Stomach smooth muscle (tissue), 2 donors: ENCODE data around the gene GPD1L.

Experiments used
- H3K27ac ChIP-seq: one replicate; pipeline ENCODE4 v1.7.0; 2013; ENCODE audit warnings: mild to moderate bottlenecking, low read length, inconsistent platforms
- H3K27me3 ChIP-seq, 2 donors: one replicate each; pipeline ENCODE4 v1.7.0; 2013; ENCODE audit warnings: low read length in 2 of 2; ENCODE audit not compliant: insufficient read depth in 2 of 2, control insufficient read depth in 1 of 2
- H3K36me3 ChIP-seq, 2 donors: one replicate each; pipeline ENCODE4 v1.7.0; 2013; ENCODE audit warnings: low read length in 2 of 2; ENCODE audit not compliant: control insufficient read depth in 2 of 2, insufficient read depth in 2 of 2
- H3K4me1 ChIP-seq: one replicate; pipeline ENCODE4 v1.7.0; 2013; ENCODE audit warnings: low read length; ENCODE audit not compliant: control insufficient read depth, insufficient read depth
- H3K4me3 ChIP-seq, 2 donors: one replicate each; pipeline ENCODE4 v1.7.0; 2013; ENCODE audit warnings: low read length in 2 of 2
- H3K9ac ChIP-seq, 2 donors: one replicate each; pipeline ENCODE4 v1.7.0; 2013; ENCODE audit warnings: low read length in 2 of 2, mild to moderate bottlenecking in 1 of 2
- H3K9me3 ChIP-seq, 2 donors: one replicate each; pipeline ENCODE4 v1.7.0; 2013; ENCODE audit warnings: low read length in 2 of 2; ENCODE audit not compliant: control insufficient read depth in 2 of 2
- donor health status: healthy.
- donor health status: Pancreatic carcinoma.

GPD1L gene

GRCh38 chr3:32154205-32154579 lies 47.8 kb downstream of the GPD1L start:
- peaks cover 0 to 30% of the 10 kb centered on the region in 2 donors for H3K36me3 ChIP-seq

GRCh38 chr3:32155117-32155516 lies 48.7 kb downstream of the GPD1L start:
- H3K9me3 ChIP-seq = no peaks in the 10 kb centered on the region
- no peak overlapping the region for H3K4me3 ChIP-seq
- H3K4me1 ChIP-seq = no peaks in the 10 kb centered on the region
- no peak overlapping the region for H3K27ac ChIP-seq
- H3K27me3 ChIP-seq = no peaks in the 10 kb centered on the region
- H3K9ac ChIP-seq = no peak overlapping the region
- H3K36me3 ChIP-seq = peaks cover 3 to 30% of the 10 kb centered on the region in 2 donors

More at GRCh38 chr3:32154205-32154579, 47.8 kb downstream of the GPD1L start:
- no peaks in the 10 kb centered on the region for H3K27me3 ChIP-seq
- no peaks in the 10 kb centered on the region for H3K9me3 ChIP-seq
- H3K4me1 ChIP-seq = no peaks in the 10 kb centered on the region
- H3K27ac ChIP-seq = no peak overlapping the region
- H3K4me3 ChIP-seq = no peak overlapping the region
- no peak overlapping the region for H3K9ac ChIP-seq

- Histone ChIP-seq H3K27ac (no peak overlapping the region), H3K36me3 (peaks cover 7 to 40% of the 10 kb centered on the region in 2 donors), H3K4me3 (no peak overlapping the region), H3K9me3 (no peaks in the 10 kb centered on the region), H3K4me1 (no peaks in the 10 kb centered on the region), H3K9ac (no peak overlapping the region), H3K27me3 (no peaks in the 10 kb centered on the region)
Measured at GRCh38 chr3:32157600-32158264, 51.3 kb downstream of the GPD1L start.

GRCh38 chr3:32160706-32161214 lies 54.3 kb downstream of the GPD1L start:
- Histone ChIP-seq H3K36me3 (peaks cover 11 to 36% of the 10 kb centered on the region in 2 donors), H3K4me3 (no peak overlapping the region), H3K9ac (no peak overlapping the region)

GRCh38 chr3:32165442-32165841 lies 59.0 kb downstream of the GPD1L start:
- no peaks in the 10 kb centered on the region for H3K9me3 ChIP-seq
- no peaks in the 10 kb centered on the region for H3K4me1 ChIP-seq
- no peak overlapping the region for H3K4me3 ChIP-seq
- H3K27ac ChIP-seq = no peak overlapping the region
- H3K9ac ChIP-seq = no peak overlapping the region
- H3K36me3 ChIP-seq = peaks cover 12 to 41% of the 10 kb centered on the region in 2 donors
- no peaks in the 10 kb centered on the region for H3K27me3 ChIP-seq

More at GRCh38 chr3:32160706-32161214, 54.3 kb downstream of the GPD1L start:
- H3K27ac ChIP-seq = no peak overlapping the region
- H3K27me3 ChIP-seq = no peaks in the 10 kb centered on the region
- H3K9me3 ChIP-seq = no peaks in the 10 kb centered on the region
- no peaks in the 10 kb centered on the region for H3K4me1 ChIP-seq

- Histone ChIP-seq H3K4me3 (no peak overlapping the region), H3K4me1 (no peaks in the 10 kb centered on the region), H3K27ac (no peak overlapping the region), H3K9me3 (peaks cover 0 to 7% of the 10 kb centered on the region in 2 donors), H3K27me3 (no peaks in the 10 kb centered on the region), H3K36me3 (peaks cover 8 to 33% of the 10 kb centered on the region in 2 donors), H3K9ac (no peak overlapping the region)
Measured at GRCh38 chr3:32166654-32167053, 60.2 kb downstream of the GPD1L start.

- no peak overlapping the region for H3K27ac ChIP-seq
- no peaks in the 10 kb centered on the region for H3K4me1 ChIP-seq
- H3K27me3 ChIP-seq = peaks cover 0 to under 1% of the 10 kb centered on the region in 2 donors
Measured at GRCh38 chr3:32172420-32172819, 66.0 kb downstream of the GPD1L start.

GRCh38 chr3:32175607-32176197 lies 69.3 kb downstream of the GPD1L start:
- H3K27ac ChIP-seq = no peak overlapping the region
- no peaks in the 10 kb centered on the region for H3K4me1 ChIP-seq

More at GRCh38 chr3:32172420-32172819, 66.0 kb downstream of the GPD1L start:
- no peak overlapping the region for H3K4me3 ChIP-seq
- peaks cover 0 to 7% of the 10 kb centered on the region in 2 donors for H3K9me3 ChIP-seq
- H3K9ac ChIP-seq = no peak overlapping the region
- peaks cover 0 to 2% of the 10 kb centered on the region in 2 donors for H3K36me3 ChIP-seq

GRCh38 chr3:32176989-32177701 lies 70.7 kb downstream of the GPD1L start:
- Histone ChIP-seq H3K36me3 (no peaks in the 10 kb centered on the region), H3K9ac (no peak overlapping the region), H3K27ac (no peak overlapping the region), H3K27me3 (peaks cover 0 to 2% of the 10 kb centered on the region in 2 donors), H3K4me3 (no peak overlapping the region), H3K9me3 (no peaks in the 10 kb centered on the region), H3K4me1 (no peaks in the 10 kb centered on the region)

More at GRCh38 chr3:32175607-32176197, 69.3 kb downstream of the GPD1L start:
- Histone ChIP-seq H3K4me3 (no peak overlapping the region), H3K9me3 (peaks cover 0 to 5% of the 10 kb centered on the region in 2 donors), H3K9ac (no peak overlapping the region), H3K36me3 (no peaks in the 10 kb centered on the region), H3K27me3 (peaks cover 0 to 2% of the 10 kb centered on the region in 2 donors)

GRCh38 chr3:32177702-32178198 lies 71.3 kb downstream of the GPD1L start:
- H3K27me3 ChIP-seq = peaks cover 0 to 2% of the 10 kb centered on the region in 2 donors
- H3K27ac ChIP-seq = no peak overlapping the region
- no peaks in the 10 kb centered on the region for H3K36me3 ChIP-seq
- no peak overlapping the region for H3K9ac ChIP-seq
- no peak overlapping the region for H3K4me3 ChIP-seq
- H3K4me1 ChIP-seq = no peaks in the 10 kb centered on the region
- H3K9me3 ChIP-seq = no peaks in the 10 kb centered on the region
